ENCODE measurements around the gene EEF1AKMT3. TPM values are rescaled to one million over a fixed set of nuclear protein-coding genes. Genes with fewer than 3 reads are reported as not detected.

Gene EEF1AKMT3
- total and polyA plus RNA-seq, 4 donors: 3.6 to 11.5 (median 5.9) TPM

DNA sequence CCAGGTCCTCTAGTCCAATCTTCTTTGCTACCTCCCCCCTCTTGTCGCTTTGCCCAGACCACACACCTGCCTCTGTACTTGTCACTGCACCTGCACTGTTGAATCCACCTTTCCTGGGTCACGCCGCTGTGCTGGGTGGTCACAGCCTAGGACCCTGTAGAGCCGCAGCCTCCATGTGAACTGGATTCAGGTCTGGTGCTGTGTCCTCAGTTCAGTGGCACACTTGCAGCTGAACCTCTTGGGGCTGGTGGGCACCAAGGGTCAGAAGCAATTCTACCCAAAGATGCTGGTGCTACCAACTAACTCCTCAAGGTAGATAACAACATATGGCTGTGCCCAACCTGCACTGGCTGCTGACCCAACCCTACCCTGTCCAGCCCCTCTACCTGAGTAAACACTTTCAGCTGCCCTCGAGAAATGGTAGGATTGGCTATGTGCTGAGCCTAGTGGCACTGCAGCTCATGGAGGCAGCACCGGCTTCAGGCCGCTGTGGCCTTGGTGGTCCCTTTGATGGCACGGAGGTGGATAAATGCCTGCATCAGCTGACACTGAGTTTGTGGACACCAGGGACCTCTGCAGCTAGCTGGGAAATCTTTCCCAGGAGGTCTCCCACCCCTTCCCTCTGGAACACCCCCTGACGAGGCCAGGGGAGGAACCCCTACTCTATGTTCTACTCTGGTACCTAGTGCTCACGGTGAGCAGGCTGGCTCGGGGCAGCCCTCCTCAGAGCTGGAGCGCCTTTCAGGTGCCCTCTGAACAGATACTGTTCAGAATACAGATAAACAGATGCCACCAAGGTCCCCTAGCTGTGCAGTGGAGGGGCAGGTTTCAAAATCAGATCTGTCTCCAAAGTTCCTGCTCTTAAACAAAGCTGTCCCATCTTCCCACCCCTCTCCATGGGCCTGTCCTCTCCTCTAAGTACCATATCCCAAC, 48.1 kb upstream of the EEF1AKMT3 start:
- DNase-seq (no peak), ATAC-seq (ENCODE audit: insufficient read depth, low FRiP score) (no peak)
- Histone ChIP-seq H3K27me3 (ENCODE audit: control insufficient read depth in 3 of 3, insufficient read depth in 3 of 3, low read length in 2 of 3) (peaks cover 0 to 32% (median 14%) of the 10 kb centered on the region in 3 donors), H3K4me1 (ENCODE audit: control insufficient read depth in 5 of 5, insufficient read depth in 5 of 5, low read length in 5 of 5) (peaks cover 0 to 19% (median 0%) of the 10 kb centered on the region in 5 donors), H3K9me3 (ENCODE audit: control insufficient read depth in 4 of 4, insufficient read depth in 3 of 4, low read length in 3 of 4) (peaks cover 0 to 2% (median 0%) of the 10 kb centered on the region in 4 donors), H3K4me3 (no peak overlapping the region), H3K9ac (ENCODE audit: insufficient read depth in 1 of 2, low read length in 2 of 2) (no peak overlapping the region), H3K27ac (ENCODE audit: low read depth in 1 of 2, low read length in 1 of 2) (no peak overlapping the region), H3K36me3 (ENCODE audit: control insufficient read depth in 4 of 4, insufficient read depth in 4 of 4, low read length in 4 of 4) (peaks cover 4 to 29% (median 7%) of the 10 kb centered on the region in 4 donors)
- TF ChIP-seq, protein P1, sequence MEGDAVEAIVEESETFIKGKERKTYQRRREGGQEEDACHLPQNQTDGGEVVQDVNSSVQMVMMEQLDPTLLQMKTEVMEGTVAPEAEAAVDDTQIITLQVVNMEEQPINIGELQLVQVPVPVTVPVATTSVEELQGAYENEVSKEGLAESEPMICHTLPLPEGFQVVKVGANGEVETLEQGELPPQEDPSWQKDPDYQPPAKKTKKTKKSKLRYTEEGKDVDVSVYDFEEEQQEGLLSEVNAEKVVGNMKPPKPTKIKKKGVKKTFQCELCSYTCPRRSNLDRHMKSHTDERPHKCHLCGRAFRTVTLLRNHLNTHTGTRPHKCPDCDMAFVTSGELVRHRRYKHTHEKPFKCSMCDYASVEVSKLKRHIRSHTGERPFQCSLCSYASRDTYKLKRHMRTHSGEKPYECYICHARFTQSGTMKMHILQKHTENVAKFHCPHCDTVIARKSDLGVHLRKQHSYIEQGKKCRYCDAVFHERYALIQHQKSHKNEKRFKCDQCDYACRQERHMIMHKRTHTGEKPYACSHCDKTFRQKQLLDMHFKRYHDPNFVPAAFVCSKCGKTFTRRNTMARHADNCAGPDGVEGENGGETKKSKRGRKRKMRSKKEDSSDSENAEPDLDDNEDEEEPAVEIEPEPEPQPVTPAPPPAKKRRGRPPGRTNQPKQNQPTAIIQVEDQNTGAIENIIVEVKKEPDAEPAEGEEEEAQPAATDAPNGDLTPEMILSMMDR (IDR thresholded peaks at IDR 0.05; ENCODE audit: control extremely low read depth, extremely low read depth): no peak
- 86 to 88% methylated on average over 12 of the region's 12 CpGs for WGBS, 2 donors

DNA sequence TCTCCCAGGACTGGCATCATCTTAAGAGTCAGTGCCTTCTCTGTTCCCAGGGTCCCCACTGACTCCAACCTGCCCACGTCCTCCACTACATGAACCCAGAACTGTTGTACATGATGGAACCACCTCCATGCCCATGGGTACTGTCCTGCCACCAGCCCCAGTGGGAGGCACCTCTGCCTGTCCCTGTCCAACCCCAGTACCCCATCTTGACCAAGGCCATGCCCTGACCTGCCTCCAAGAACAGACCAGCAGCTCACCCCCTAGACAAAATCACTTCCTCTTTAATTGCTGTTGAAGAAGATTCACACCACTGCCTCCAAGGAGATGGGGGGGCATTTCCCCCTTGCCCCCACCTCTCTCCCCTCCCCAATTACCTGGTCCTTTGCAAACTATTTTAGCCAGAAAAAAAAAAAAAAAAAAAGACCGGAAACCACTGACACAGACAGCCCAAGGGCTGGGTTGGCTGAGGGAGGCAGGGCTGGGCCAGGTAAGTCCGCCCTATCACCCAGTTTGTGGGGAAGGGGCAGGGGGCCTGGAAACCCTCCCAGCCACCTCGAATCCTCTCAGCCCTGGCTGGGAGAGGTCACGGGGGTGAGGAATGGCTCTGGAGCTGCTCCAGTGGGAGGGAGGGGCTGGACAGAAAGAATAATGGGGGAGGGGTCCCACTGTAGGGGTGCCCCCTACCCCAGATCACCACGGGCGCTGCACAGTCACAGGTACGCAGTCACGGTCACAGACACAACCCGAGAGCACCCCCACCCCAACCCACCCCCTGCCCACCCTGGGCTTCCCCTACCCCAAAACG, 47.3 kb upstream of the EEF1AKMT3 start:
- Histone ChIP-seq H3K36me3 (ENCODE audit: control insufficient read depth in 4 of 4, insufficient read depth in 4 of 4, low read length in 4 of 4) (peaks cover 3 to 23% (median 6%) of the 10 kb centered on the region in 4 donors), H3K9ac (ENCODE audit: insufficient read depth in 1 of 2, low read length in 2 of 2) (no peak overlapping the region), H3K4me1 (ENCODE audit: control insufficient read depth in 5 of 5, insufficient read depth in 5 of 5, low read length in 5 of 5) (peaks cover 0 to 19% (median 0%) of the 10 kb centered on the region in 5 donors), H3K27me3 (ENCODE audit: control insufficient read depth in 3 of 3, insufficient read depth in 3 of 3, low read length in 2 of 3) (peaks cover 0 to 40% (median 19%) of the 10 kb centered on the region in 3 donors), H3K9me3 (ENCODE audit: control insufficient read depth in 4 of 4, insufficient read depth in 3 of 4, low read length in 3 of 4) (no peaks in the 10 kb centered on the region), H3K27ac (ENCODE audit: low read depth in 1 of 2, low read length in 1 of 2) (no peak overlapping the region), H3K4me3 (no peak overlapping the region)
- DNase-seq (no peak), ATAC-seq (ENCODE audit: insufficient read depth, low FRiP score) (no peak)
- 67 to 77% methylated on average over 10 to 11 of the region's 11 CpGs for WGBS, 2 donors
- TF ChIP-seq, protein P1 (IDR thresholded peaks at IDR 0.05; ENCODE audit: control extremely low read depth, extremely low read depth): no peak

DNA sequence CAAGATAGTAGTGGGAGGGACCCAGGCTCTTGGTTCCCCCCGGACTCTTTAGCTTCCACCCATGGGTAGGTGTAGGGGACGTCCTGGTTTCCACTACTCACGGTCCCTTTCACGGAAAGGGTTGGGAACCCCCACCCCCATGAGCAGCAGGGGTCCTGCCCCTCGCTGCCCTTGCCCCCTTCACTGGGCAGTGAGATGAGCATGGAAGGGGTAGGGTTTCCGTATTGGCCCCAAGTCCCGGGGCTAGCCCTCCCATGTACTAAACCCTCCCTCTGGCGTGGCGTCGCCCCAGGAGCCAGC, 46.6 kb upstream of the EEF1AKMT3 start:
- TF ChIP-seq, protein P1 (IDR thresholded peaks at IDR 0.05; ENCODE audit: control extremely low read depth, extremely low read depth): no peak
- Histone ChIP-seq H3K9ac (ENCODE audit: insufficient read depth in 1 of 2, low read length in 2 of 2) (no peak overlapping the region), H3K4me3 (no peak overlapping the region), H3K9me3 (ENCODE audit: control insufficient read depth in 4 of 4, insufficient read depth in 3 of 4, low read length in 3 of 4) (no peaks in the 10 kb centered on the region), H3K4me1 (ENCODE audit: control insufficient read depth in 5 of 5, insufficient read depth in 5 of 5, low read length in 5 of 5) (peaks cover 0 to 19% (median 0%) of the 10 kb centered on the region in 5 donors), H3K27ac (ENCODE audit: low read depth in 1 of 2, low read length in 1 of 2) (no peak overlapping the region), H3K27me3 (ENCODE audit: control insufficient read depth in 3 of 3, insufficient read depth in 3 of 3, low read length in 2 of 3) (peaks cover 0 to 43% (median 23%) of the 10 kb centered on the region in 3 donors), H3K36me3 (ENCODE audit: control insufficient read depth in 4 of 4, insufficient read depth in 4 of 4, low read length in 4 of 4) (peaks cover under 1 to 16% (median 4%) of the 10 kb centered on the region in 4 donors)
- no peak for ATAC-seq (ENCODE audit: insufficient read depth, low FRiP score)
- 36 to 57% methylated on average over 10 of the region's 10 CpGs for WGBS, 2 donors
- no peak for DNase-seq

Measured in lung (tissue), 12 donors.